OCI-LY1 (cell line): Measurements from ENCODE around the gene PGRMC2.
"Not testable (repeated sequence)": the region's sequence is repeated elsewhere in the genome, so short reads cannot be mapped to it uniquely, and the experiment has no call there.

Experiments
- H2AFZ ChIP-seq: fragments of 200-600 bp; sonication (generic), shearing (Covaris generic); 2 replicates; pipeline ENCODE4 v1.6.0; 2014; ENCODE audit warnings: antibody characterized with exemption, mild to moderate bottlenecking, low read length
- H3F3A ChIP-seq: fragments of 200-600 bp; sonication (generic), shearing (Covaris generic); 2 replicates; pipeline ENCODE4 v1.6.0; 2014; ENCODE audit warnings: mild to moderate bottlenecking, antibody characterized with exemption, low read length, moderate library complexity; ENCODE audit not compliant: insufficient read depth
- H3K27ac ChIP-seq: fragments of 200-600 bp; sonication (generic); 2 replicates; pipeline ENCODE4 v1.5.1; 2014; ENCODE audit warnings: low read length, mixed run types, mild to moderate bottlenecking, low read depth; ENCODE audit not compliant: poor library complexity, severe bottlenecking
- H3K27me3 ChIP-seq: fragments of 200-600 bp; sonication (generic); 2 replicates; pipeline ENCODE4 v1.6.0; 2014; ENCODE audit warnings: antibody characterized with exemption, mild to moderate bottlenecking, low read length, moderate library complexity; ENCODE audit not compliant: insufficient read depth
- H3K36me3 ChIP-seq: fragments of 200-600 bp; sonication (generic); 2 replicates; pipeline ENCODE4 v1.6.1; 2014; ENCODE audit warnings: mild to moderate bottlenecking, antibody characterized with exemption, low read length, moderate library complexity, mixed read lengths; ENCODE audit not compliant: insufficient read depth
- H3K4me1 ChIP-seq: fragments of 200-600 bp; sonication (generic); 2 replicates; pipeline ENCODE4 v1.5.1; 2014; ENCODE audit warnings: mild to moderate bottlenecking, low read length, moderate library complexity; ENCODE audit not compliant: insufficient read depth, severe bottlenecking
- H3K4me2 ChIP-seq: fragments of 200-600 bp; sonication (generic), shearing (Covaris generic); 2 replicates; pipeline ENCODE4 v1.6.1; 2014; ENCODE audit warnings: low read length
- H3K4me3 ChIP-seq: fragments of 200-600 bp; sonication (generic); 2 replicates; pipeline ENCODE4 v1.5.1; 2014; ENCODE audit warnings: low read length, low read depth, mild to moderate bottlenecking, mixed read lengths; ENCODE audit not compliant: poor library complexity, severe bottlenecking
- H3K79me2 ChIP-seq: fragments of 200-600 bp; shearing (Covaris generic); 2 replicates; pipeline ENCODE4 v1.6.1; 2016; ENCODE audit warnings: mixed run types, low read length, mixed read lengths; ENCODE audit not compliant: insufficient read depth
- H3K9ac ChIP-seq: fragments of 200-600 bp; sonication (generic), shearing (Covaris generic); 2 replicates; pipeline ENCODE4 v1.6.1; 2014; ENCODE audit warnings: mild to moderate bottlenecking, low read length, mixed read lengths
- H3K9me2 ChIP-seq: fragments of 200-600 bp; sonication (generic), shearing (Covaris generic); 2 replicates; pipeline ENCODE4 v1.6.1; 2014; ENCODE audit warnings: low read depth, mild to moderate bottlenecking, low read length, mixed read lengths
- H3K9me3 ChIP-seq: fragments of 200-600 bp; shearing (Covaris generic); 2 replicates; pipeline ENCODE4 v1.6.1; 2014; ENCODE audit warnings: low read length, mixed read lengths
- H4K20me1 ChIP-seq: fragments of 200-600 bp; sonication (generic), shearing (Covaris generic); 2 replicates; pipeline ENCODE4 v1.6.0; 2016; ENCODE audit warnings: mild to moderate bottlenecking, low read length; ENCODE audit not compliant: insufficient read depth
- CTCF ChIP-seq: fragments of 200-600 bp; sonication (generic), shearing (Covaris generic); IDR thresholded peaks from 2 replicates; pipeline ENCODE4 v1.5.1; 2017; ENCODE audit warnings: mild to moderate bottlenecking, antibody characterized with exemption, low read length, moderate library complexity, mixed read lengths
- EZH2 ChIP-seq: fragments of 200-600 bp; sonication (generic), shearing (Covaris generic); IDR thresholded peaks from 2 replicates; pipeline ENCODE4 v1.8.0; 2017; ENCODE audit warnings: borderline replicate concordance, mixed run types, mild to moderate bottlenecking, antibody characterized with exemption, low read length, moderate library complexity, mixed read lengths

PGRMC2 gene

DNA sequence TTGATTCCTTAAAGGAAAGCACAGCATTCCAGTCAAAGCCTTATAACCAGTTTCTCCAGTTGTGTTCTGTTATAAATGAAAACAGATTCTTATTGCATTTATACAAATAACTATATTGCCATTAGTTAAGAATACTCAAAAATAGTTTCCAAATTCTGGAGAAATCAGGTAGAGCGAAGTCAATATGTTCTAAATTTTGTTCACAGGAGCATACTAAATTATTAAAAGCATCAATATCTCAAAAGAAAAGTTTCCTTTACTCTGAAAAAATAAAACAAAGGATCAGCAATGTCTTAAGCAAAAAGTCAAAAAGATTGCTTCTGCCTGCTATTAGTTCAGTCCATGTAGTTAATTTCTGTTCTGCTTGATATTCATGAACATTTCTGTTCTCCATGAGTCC lies 39.7 kb downstream of the PGRMC2 start:
- TF ChIP-seq CTCF (no peak), EZH2 (no peak)
- Histone ChIP-seq H4K20me1 (no peaks in the 10 kb centered on the region), H2AFZ (no peak overlapping the region), H3K4me2 (no peak overlapping the region), H3K36me3 (no peaks in the 10 kb centered on the region), H3K4me3 (no peak overlapping the region), H3K9me3 (no peaks in the 10 kb centered on the region; the same call in 1 of the 2 replicates), H3F3A (no peaks in the 10 kb centered on the region), H3K9me2 (no peaks in the 10 kb centered on the region), H3K9ac (no peak overlapping the region), H3K27ac (no peak overlapping the region), H3K79me2 (no peaks in the 10 kb centered on the region), H3K4me1 (no peaks in the 10 kb centered on the region), H3K27me3 (no peaks in the 10 kb centered on the region)

DNA sequence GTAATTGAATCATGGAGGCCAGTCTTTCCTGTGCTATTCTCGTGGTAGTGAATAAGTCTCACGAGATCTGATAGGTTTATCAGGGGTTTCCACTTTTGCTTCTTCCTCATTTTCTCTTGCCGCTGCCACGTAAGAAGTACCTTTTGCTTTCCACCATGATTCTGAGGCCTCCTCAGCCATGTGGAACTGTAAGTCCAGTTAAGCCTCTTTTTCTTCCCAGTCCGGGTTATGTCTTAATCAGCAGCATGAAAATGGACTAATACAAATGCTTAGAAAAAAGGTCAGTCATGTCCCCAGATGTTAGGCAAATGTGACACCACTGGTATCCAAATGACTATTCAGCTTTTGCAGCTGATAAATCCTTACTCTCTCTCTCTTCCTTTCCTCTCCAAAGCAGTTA lies 42.2 kb downstream of the PGRMC2 start:
- not testable (repeated sequence) for H3K9me2 ChIP-seq, H3K9ac ChIP-seq, H3K4me2 ChIP-seq, H3K4me3 ChIP-seq, H3K27ac ChIP-seq, H2AFZ ChIP-seq, H3K27me3 ChIP-seq, H3F3A ChIP-seq, H3K4me1 ChIP-seq, H3K36me3 ChIP-seq, H4K20me1 ChIP-seq, H3K9me3 ChIP-seq, H3K79me2 ChIP-seq

- no peaks in the 10 kb centered on the region; the same call in 1 of the 2 replicates for H3K9me3 ChIP-seq
- no peaks in the 10 kb centered on the region for H3K36me3 ChIP-seq
- no peaks in the 10 kb centered on the region for H3K27me3 ChIP-seq
- H3K9me2 ChIP-seq: no peaks in the 10 kb centered on the region
- H3K9ac ChIP-seq: no peak overlapping the region
- H3K79me2 ChIP-seq: no peaks in the 10 kb centered on the region
- H3K4me2 ChIP-seq: no peak overlapping the region
- H3K4me1 ChIP-seq: no peaks in the 10 kb centered on the region
- H3F3A ChIP-seq: no peaks in the 10 kb centered on the region
- H4K20me1 ChIP-seq: no peaks in the 10 kb centered on the region
- no peak overlapping the region for H3K4me3 ChIP-seq
- TF ChIP-seq EZH2 (no peak), CTCF (no peak)
- H3K27ac ChIP-seq: no peak overlapping the region
- H2AFZ ChIP-seq: no peak overlapping the region
Observed at GRCh38 chr4:128244379-128244778, 43.2 kb downstream of the PGRMC2 start.

DNA sequence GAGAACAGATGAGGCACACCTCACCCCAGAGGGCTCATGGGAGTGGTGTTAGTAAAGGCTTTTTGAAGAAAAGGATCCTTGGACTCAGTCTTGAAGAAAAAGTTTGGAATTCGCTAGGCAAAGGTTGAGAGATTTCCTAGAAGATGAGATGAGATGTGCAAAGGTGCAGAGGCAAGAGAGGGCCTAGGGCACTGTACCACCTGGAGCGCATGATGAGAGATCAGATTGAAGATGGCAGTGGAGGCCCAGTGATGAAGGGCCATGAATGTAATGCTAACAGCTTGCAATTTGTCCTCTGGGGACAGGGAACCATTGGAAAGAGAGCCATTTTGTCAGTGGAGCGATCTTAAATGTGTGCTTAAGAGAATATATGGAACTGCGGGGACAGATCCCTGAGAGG lies 45.0 kb downstream of the PGRMC2 start:
- no peaks in the 10 kb centered on the region for H4K20me1 ChIP-seq
- H3K4me2 ChIP-seq: no peak overlapping the region
- H3K4me1 ChIP-seq: no peaks in the 10 kb centered on the region
- H3K9ac ChIP-seq: no peak overlapping the region
- no peaks in the 10 kb centered on the region for H3K9me2 ChIP-seq
- H3K9me3 ChIP-seq: no peaks in the 10 kb centered on the region; the same call in 1 of the 2 replicates
- H2AFZ ChIP-seq: no peak overlapping the region
- H3K4me3 ChIP-seq: no peak overlapping the region
- no peaks in the 10 kb centered on the region for H3F3A ChIP-seq
- no peaks in the 10 kb centered on the region for H3K79me2 ChIP-seq
- no peak overlapping the region for H3K27ac ChIP-seq
- no peak for TF ChIP-seq CTCF
- TF ChIP-seq EZH2: no peak
- no peaks in the 10 kb centered on the region for H3K27me3 ChIP-seq
- H3K36me3 ChIP-seq: no peaks in the 10 kb centered on the region
